Gastroesophageal sphincter (tissue), 4 donors: ENCODE data around the gene MAN2A2. TPM values are rescaled to one million over a fixed set of nuclear protein-coding genes. Genes with fewer than 3 reads are reported as not detected.

Experiments
- ATAC-seq: fragments of 150-250 bp; one replicate; pipeline ENCODE4 v1.9.1; 2016; ENCODE audit warnings: mild to moderate bottlenecking, moderate library complexity
- H3K27ac ChIP-seq, 4 donors: fragments of 200-600 bp; sonication (generic) in 3 of 4; 1 replicate in 3 of 4; 2 replicates in 1 of 4; pipeline ENCODE4 v1.5.1; 2016 to 2019
- H3K27me3 ChIP-seq: fragments of 200-600 bp; sonication (generic); one replicate; pipeline ENCODE4 v1.5.1; 2019
- H3K36me3 ChIP-seq, 2 donors: fragments of 200-600 bp; sonication (generic); one replicate each; pipeline ENCODE4 v1.5.1; 2019; ENCODE audit warnings: control low read depth in 1 of 2
- H3K4me1 ChIP-seq, 3 donors: fragments of 200-600 bp; sonication (generic); 1 replicate in 2 of 3; 2 replicates in 1 of 3; pipeline ENCODE4 v1.5.1; 2016 to 2019; ENCODE audit warnings: control low read depth in 2 of 3
- H3K4me3 ChIP-seq, 2 donors: fragments of 200-600 bp; sonication (generic); one replicate each; pipeline ENCODE4 v1.5.1; 2019; ENCODE audit warnings: mild to moderate bottlenecking in 1 of 2, moderate library complexity in 1 of 2
- H3K9me3 ChIP-seq, 3 donors: fragments of 200-600 bp; sonication (generic); one replicate each; pipeline ENCODE4 v1.5.1; 2017 to 2019; ENCODE audit warnings: control low read depth in 2 of 3
- CTCF ChIP-seq, 4 experiments: fragments of 200-600 bp in 2 of 4; fragments of 450-650 bp in 2 of 4; sonication (generic) in 1 of 4; IDR thresholded peaks; one replicate each; pipeline ENCODE4 v1.5.1; 2017 to 2019; ENCODE audit warnings: antibody characterized with exemption in 4 of 4, mild to moderate bottlenecking in 2 of 4, moderate library complexity in 2 of 4
- EP300 ChIP-seq: sonication (generic); formaldehyde crosslinking; IDR thresholded peaks from one replicate; pipeline ENCODE4 v1.6.1; 2017; ENCODE audit warnings: antibody characterized with exemption, mild to moderate bottlenecking
- POLR2A ChIP-seq, 2 donors: fragments of 450-650 bp; IDR thresholded peaks; one replicate each; pipeline ENCODE4 v1.6.1; 2017; ENCODE audit warnings: antibody characterized with exemption in 2 of 2, mild to moderate bottlenecking in 2 of 2, moderate library complexity in 1 of 2
- POLR2AphosphoS5 ChIP-seq: sonication (generic); formaldehyde crosslinking; IDR thresholded peaks from one replicate; pipeline ENCODE4 v1.6.1; 2017; ENCODE audit warnings: antibody characterized with exemption
- WGBS, 2 donors: methylation state at CpG; one replicate each; pipeline ENCODE4 v1.1.5; 2018; ENCODE audit warnings: low coverage in 1 of 2; 5-methylcytosine and 5-hydroxymethylcytosine counted together
- total RNA-seq, 4 donors: library from RNA; depleted of rRNA; stranded (reverse); fragments of >200 nt; gene quantifications; one replicate each; pipeline ENCODE4 v1.1.0, GENCODE V29; 2016

Gene MAN2A2
- total RNA-seq, 4 donors from 2014 or later, result 19.4 to 58.2 (median 44.9) TPM

- Histone ChIP-seq H3K4me3 (no peak overlapping the region), H3K36me3 (peaks cover 0 to 59% of the 10 kb centered on the region in 2 donors), H3K9me3 (no peaks in the 10 kb centered on the region), H3K27ac (no peak overlapping the region), H3K27me3 (no peaks in the 10 kb centered on the region), H3K4me1 (peaks cover 0 to 30% (median 21%) of the 10 kb centered on the region in 3 donors)
- 100% methylated on average over 1 of the region's 20 CpGs; no CpG with 5 or more reads in 1 of the 2 donors for WGBS, 2 donors
- TF ChIP-seq EP300 (no peak), CTCF (IDR thresholded peaks at IDR 0.05) (no peak), POLR2AphosphoS5 (no peak), POLR2A (IDR thresholded peaks at IDR 0.05) (no peak)
- no peak for ATAC-seq
Observed at GRCh38 chr15:90876046-90876445, 27.1 kb upstream of the MAN2A2 start.

GRCh38 chr15:90876512-90877170 is 26.5 kb upstream of the MAN2A2 start:
- peaks cover 0 to 30% (median 21%) of the 10 kb centered on the region in 3 donors for H3K4me1 ChIP-seq
- peaks cover 0 to 65% of the 10 kb centered on the region in 2 donors for H3K36me3 ChIP-seq
- no peak overlapping the region for H3K27ac ChIP-seq
- no peaks in the 10 kb centered on the region for H3K9me3 ChIP-seq
- 83 to 91% methylated on average over 4 to 8 of the region's 15 CpGs for WGBS, 2 donors
- H3K4me3 ChIP-seq, result no peak overlapping the region
- TF ChIP-seq POLR2A (IDR thresholded peaks at IDR 0.05) (no peak), POLR2AphosphoS5 (no peak), CTCF (IDR thresholded peaks at IDR 0.05) (no peak), EP300 (no peak)
- no peaks in the 10 kb centered on the region for H3K27me3 ChIP-seq
- ATAC-seq, result no peak

GRCh38 chr15:90877315-90877714 is 25.8 kb upstream of the MAN2A2 start:
- Histone ChIP-seq H3K4me3 (no peak overlapping the region), H3K9me3 (no peaks in the 10 kb centered on the region), H3K27me3 (no peaks in the 10 kb centered on the region), H3K36me3 (peaks cover 0 to 72% of the 10 kb centered on the region in 2 donors), H3K27ac (no peak overlapping the region), H3K4me1 (peaks cover 0 to 25% (median 21%) of the 10 kb centered on the region in 3 donors)
- no peak for ATAC-seq
- 92% methylated on average over 2 of the region's 14 CpGs; no CpG with 5 or more reads in 1 of the 2 donors for WGBS, 2 donors
- no peak for TF ChIP-seq EP300
- TF ChIP-seq CTCF (IDR thresholded peaks at IDR 0.05), result no peak

GRCh38 chr15:90877996-90878395 is 25.1 kb upstream of the MAN2A2 start:
- H3K36me3 ChIP-seq, result peaks cover 0 to 74% of the 10 kb centered on the region in 2 donors
- H3K4me1 ChIP-seq, result peaks cover 0 to 24% (median 17%) of the 10 kb centered on the region in 3 donors
- H3K9me3 ChIP-seq, result no peaks in the 10 kb centered on the region
- no peak for ATAC-seq
- WGBS, 2 donors, result 83 to 88% methylated on average over 5 to 8 of the region's 14 CpGs
- TF ChIP-seq POLR2A (IDR thresholded peaks at IDR 0.05) (no peak), CTCF (IDR thresholded peaks at IDR 0.05) (no peak), POLR2AphosphoS5 (no peak), EP300 (no peak)
- H3K27ac ChIP-seq, result no peak overlapping the region
- no peak overlapping the region for H3K4me3 ChIP-seq
- no peaks in the 10 kb centered on the region for H3K27me3 ChIP-seq

GRCh38 chr15:90878660-90879059 is 24.4 kb upstream of the MAN2A2 start:
- TF ChIP-seq CTCF (IDR thresholded peaks at IDR 0.05) (no peak), POLR2AphosphoS5 (no peak), EP300 (no peak), POLR2A (IDR thresholded peaks at IDR 0.05) (no peak)
- no peak overlapping the region for H3K4me3 ChIP-seq
- H3K27ac ChIP-seq, result no peak overlapping the region
- H3K9me3 ChIP-seq, result no peaks in the 10 kb centered on the region
- no peak for ATAC-seq
- H3K27me3 ChIP-seq, result no peaks in the 10 kb centered on the region
- H3K36me3 ChIP-seq, result peaks cover 0 to 74% of the 10 kb centered on the region in 2 donors
- peaks cover 0 to 24% (median 17%) of the 10 kb centered on the region in 3 donors for H3K4me1 ChIP-seq
- WGBS, 2 donors, result 67% methylated on average over 3 of the region's 15 CpGs; no CpG with 5 or more reads in 1 of the 2 donors
